K562 (cell line): ENCODE measurements around the gene CCDC9. TPM values are rescaled to one million over a fixed set of nuclear protein-coding genes. Genes with fewer than 3 reads are reported as not detected.

Experiments
- KAT8 ChIP-seq: fragments of 450-650 bp; IDR thresholded peaks from 2 replicates; pipeline ENCODE4 v1.6.1; 2016; ENCODE audit warnings: low read depth, mild to moderate bottlenecking
- POLR3A ChIP-seq: IDR thresholded peaks from 2 replicates; pipeline ENCODE4 v1.6.1; 2011; ENCODE audit warnings: borderline replicate concordance, mild to moderate bottlenecking, moderate library complexity; ENCODE audit not compliant: insufficient read length, insufficient read depth; ENCODE audit errors: extremely low read depth
- polyA plus RNA-seq, 8 experiments: library from polyadenylated mRNA; depleted of rRNA in 4 of 8; stranded (reverse) in 5 of 8; unstranded in 3 of 8; fragments of >200 nt; fragmentation: Nextera tagmentation in 2 of 8; fragmentation: Illumina TruSeq in 1 of 8; extraction: Ambion mirVana in 2 of 8; extraction: Trizol in 1 of 8; gene quantifications; 2 replicates each; pipeline versions ENCODE4 v1.2.1 to v1.2.3, GENCODE V29; 2011 to 2014; ENCODE audit warnings: inconsistent platforms in 1 of 8, missing spikeins in 1 of 8
- total RNA-seq, 7 experiments: library from RNA; depleted of rRNA in 6 of 7; stranded (reverse); fragments of >200 nt in 6 of 7; fragmentation: Illumina TruSeq in 2 of 7; extraction: Trizol in 2 of 7; gene quantifications; 2 replicates each; pipeline versions ENCODE4 v1.2.1 to v1.2.3, GENCODE V29; 2011 to 2021; ENCODE audit warnings: low replicate concordance in 1 of 7
- TF ChIP-seq, protein P1 (sequence below): sonication (generic); formaldehyde crosslinking; IDR thresholded peaks from 2 replicates; pipeline ENCODE4 v1.8.0; 2023; ENCODE audit warnings: missing genetic modification reagents, mild to moderate bottlenecking, borderline replicate concordance
- TF ChIP-seq, protein P2 (sequence below): fragments of 450-650 bp; formaldehyde crosslinking; IDR thresholded peaks from 2 replicates; pipeline ENCODE4 v1.4.0; 2020; ENCODE audit warnings: mild to moderate bottlenecking
- TF ChIP-seq, protein P3 (sequence below): fragments of 450-650 bp; IDR thresholded peaks from 2 replicates; pipeline ENCODE4 v1.6.1; 2016; ENCODE audit warnings: low read depth, mild to moderate bottlenecking, moderate library complexity

The CCDC9 gene
- total and polyA plus RNA-seq, 9 of the 15 experiments (the other 6 are each of a cell fraction or from before 2014, with no cell fraction given) = 0.23 to 38.6 (median 8.4) TPM

DNA sequence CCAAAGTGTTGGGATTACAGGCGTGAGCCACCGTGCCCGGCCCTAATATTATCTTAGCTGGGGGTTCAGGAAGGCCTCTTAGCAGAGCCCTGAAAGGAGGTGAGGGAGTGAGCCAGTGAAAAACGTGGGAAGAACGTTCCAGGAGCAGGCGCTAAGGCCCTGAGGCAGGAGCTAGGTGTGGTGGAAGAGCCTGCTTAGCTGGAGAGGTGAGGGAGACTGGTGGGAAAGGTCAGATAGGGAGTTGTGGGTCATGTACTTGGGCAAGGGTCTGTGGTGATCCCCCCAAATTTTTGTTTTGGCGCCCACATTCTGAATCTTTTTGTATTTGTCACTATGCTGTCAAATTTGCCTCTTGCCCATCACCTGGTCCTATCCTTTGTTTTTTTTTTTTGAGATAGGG, 13.3 kb downstream of the CCDC9 start (continued):
- TF ChIP-seq, protein P1, sequence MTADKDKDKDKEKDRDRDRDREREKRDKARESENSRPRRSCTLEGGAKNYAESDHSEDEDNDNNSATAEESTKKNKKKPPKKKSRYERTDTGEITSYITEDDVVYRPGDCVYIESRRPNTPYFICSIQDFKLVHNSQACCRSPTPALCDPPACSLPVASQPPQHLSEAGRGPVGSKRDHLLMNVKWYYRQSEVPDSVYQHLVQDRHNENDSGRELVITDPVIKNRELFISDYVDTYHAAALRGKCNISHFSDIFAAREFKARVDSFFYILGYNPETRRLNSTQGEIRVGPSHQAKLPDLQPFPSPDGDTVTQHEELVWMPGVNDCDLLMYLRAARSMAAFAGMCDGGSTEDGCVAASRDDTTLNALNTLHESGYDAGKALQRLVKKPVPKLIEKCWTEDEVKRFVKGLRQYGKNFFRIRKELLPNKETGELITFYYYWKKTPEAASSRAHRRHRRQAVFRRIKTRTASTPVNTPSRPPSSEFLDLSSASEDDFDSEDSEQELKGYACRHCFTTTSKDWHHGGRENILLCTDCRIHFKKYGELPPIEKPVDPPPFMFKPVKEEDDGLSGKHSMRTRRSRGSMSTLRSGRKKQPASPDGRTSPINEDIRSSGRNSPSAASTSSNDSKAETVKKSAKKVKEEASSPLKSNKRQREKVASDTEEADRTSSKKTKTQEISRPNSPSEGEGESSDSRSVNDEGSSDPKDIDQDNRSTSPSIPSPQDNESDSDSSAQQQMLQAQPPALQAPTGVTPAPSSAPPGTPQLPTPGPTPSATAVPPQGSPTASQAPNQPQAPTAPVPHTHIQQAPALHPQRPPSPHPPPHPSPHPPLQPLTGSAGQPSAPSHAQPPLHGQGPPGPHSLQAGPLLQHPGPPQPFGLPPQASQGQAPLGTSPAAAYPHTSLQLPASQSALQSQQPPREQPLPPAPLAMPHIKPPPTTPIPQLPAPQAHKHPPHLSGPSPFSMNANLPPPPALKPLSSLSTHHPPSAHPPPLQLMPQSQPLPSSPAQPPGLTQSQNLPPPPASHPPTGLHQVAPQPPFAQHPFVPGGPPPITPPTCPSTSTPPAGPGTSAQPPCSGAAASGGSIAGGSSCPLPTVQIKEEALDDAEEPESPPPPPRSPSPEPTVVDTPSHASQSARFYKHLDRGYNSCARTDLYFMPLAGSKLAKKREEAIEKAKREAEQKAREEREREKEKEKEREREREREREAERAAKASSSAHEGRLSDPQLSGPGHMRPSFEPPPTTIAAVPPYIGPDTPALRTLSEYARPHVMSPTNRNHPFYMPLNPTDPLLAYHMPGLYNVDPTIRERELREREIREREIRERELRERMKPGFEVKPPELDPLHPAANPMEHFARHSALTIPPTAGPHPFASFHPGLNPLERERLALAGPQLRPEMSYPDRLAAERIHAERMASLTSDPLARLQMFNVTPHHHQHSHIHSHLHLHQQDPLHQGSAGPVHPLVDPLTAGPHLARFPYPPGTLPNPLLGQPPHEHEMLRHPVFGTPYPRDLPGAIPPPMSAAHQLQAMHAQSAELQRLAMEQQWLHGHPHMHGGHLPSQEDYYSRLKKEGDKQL (CRISPR knock-in tag) = no peak
- TF ChIP-seq POLR3A (no peak), KAT8 (no peak)
- TF ChIP-seq, protein P2, sequence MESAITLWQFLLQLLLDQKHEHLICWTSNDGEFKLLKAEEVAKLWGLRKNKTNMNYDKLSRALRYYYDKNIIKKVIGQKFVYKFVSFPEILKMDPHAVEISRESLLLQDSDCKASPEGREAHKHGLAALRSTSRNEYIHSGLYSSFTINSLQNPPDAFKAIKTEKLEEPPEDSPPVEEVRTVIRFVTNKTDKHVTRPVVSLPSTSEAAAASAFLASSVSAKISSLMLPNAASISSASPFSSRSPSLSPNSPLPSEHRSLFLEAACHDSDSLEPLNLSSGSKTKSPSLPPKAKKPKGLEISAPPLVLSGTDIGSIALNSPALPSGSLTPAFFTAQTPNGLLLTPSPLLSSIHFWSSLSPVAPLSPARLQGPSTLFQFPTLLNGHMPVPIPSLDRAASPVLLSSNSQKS = no peak
- TF ChIP-seq, protein P3, sequence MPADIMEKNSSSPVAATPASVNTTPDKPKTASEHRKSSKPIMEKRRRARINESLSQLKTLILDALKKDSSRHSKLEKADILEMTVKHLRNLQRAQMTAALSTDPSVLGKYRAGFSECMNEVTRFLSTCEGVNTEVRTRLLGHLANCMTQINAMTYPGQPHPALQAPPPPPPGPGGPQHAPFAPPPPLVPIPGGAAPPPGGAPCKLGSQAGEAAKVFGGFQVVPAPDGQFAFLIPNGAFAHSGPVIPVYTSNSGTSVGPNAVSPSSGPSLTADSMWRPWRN = no peak
